Esophagus muscularis mucosa (tissue), 4 donors: Measurements from ENCODE around the gene MYL11. TPM values are rescaled to one million over a fixed set of nuclear protein-coding genes. Genes with fewer than 3 reads are reported as not detected.
A peak's percentile ranks its signal among the peaks of the same experiment; 100 is the strongest.

Experiments
- DNase-seq: peaks from one replicate; pipeline ENCODE4 v3.0.0-alpha.2; 2017; ENCODE audit errors: extremely low spot score
- H3K27ac ChIP-seq, 4 donors: fragments of 200-600 bp; sonication (generic); replicated peaks in 1 of 4; 1 replicate in 3 of 4; 2 replicates in 1 of 4; pipeline ENCODE4 v1.5.1; 2016 to 2019; ENCODE audit warnings: mild to moderate bottlenecking in 1 of 4
- H3K27me3 ChIP-seq, 4 donors: fragments of 200-600 bp; sonication (generic); one replicate each; pipeline versions ENCODE4 v1.5.1 to v1.6.0; 2016 to 2019
- H3K36me3 ChIP-seq, 4 donors: fragments of 200-600 bp; sonication (generic); one replicate each; pipeline ENCODE4 v1.5.1; 2016 to 2019
- H3K4me1 ChIP-seq, 4 donors: fragments of 200-600 bp; sonication (generic); one replicate each; pipeline ENCODE4 v1.5.1; 2016 to 2019
- H3K4me3 ChIP-seq, 4 donors: fragments of 200-600 bp; sonication (generic); 1 replicate in 2 of 4; 2 replicates in 2 of 4; pipeline ENCODE4 v1.5.1; 2016 to 2019; ENCODE audit warnings: mild to moderate bottlenecking in 4 of 4, moderate library complexity in 1 of 4
- H3K9me3 ChIP-seq, 4 donors: fragments of 200-600 bp; sonication (generic); 1 replicate in 3 of 4; 2 replicates in 1 of 4; pipeline ENCODE4 v1.5.1; 2016 to 2019
- CTCF ChIP-seq, 3 experiments: fragments of 200-600 bp in 2 of 3; fragments of 450-650 bp in 1 of 3; sonication (generic) in 2 of 3; IDR thresholded peaks; one replicate each; pipeline ENCODE4 v1.5.1; 2017 to 2019; ENCODE audit warnings: antibody characterized with exemption in 3 of 3, mild to moderate bottlenecking in 2 of 3, moderate library complexity in 1 of 3
- EP300 ChIP-seq: sonication (generic); formaldehyde crosslinking; IDR thresholded peaks from one replicate; pipeline ENCODE4 v1.6.1; 2017; ENCODE audit warnings: antibody characterized with exemption
- POLR2A ChIP-seq: fragments of 450-650 bp; IDR thresholded peaks from one replicate; pipeline ENCODE4 v1.6.1; 2017; ENCODE audit warnings: antibody characterized with exemption, moderate library complexity, mild to moderate bottlenecking, low read depth
- POLR2AphosphoS5 ChIP-seq, 2 donors: sonication (generic); formaldehyde crosslinking; IDR thresholded peaks; one replicate each; pipeline ENCODE4 v1.6.1; 2017; ENCODE audit warnings: antibody characterized with exemption in 2 of 2
- WGBS: methylation state at CpG from one replicate; pipeline ENCODE4 v1.1.5; 2018; 5-methylcytosine and 5-hydroxymethylcytosine counted together
- intact Hi-C: fragments of 100-400 bp; cut with DNase I; formaldehyde crosslinking; loops from one replicate; pipeline ENCODE4 v1.15.1; 2023
- total RNA-seq, 4 donors: library from RNA; depleted of rRNA; stranded (reverse); fragments of >200 nt; gene quantifications; one replicate each; pipeline versions ENCODE4 v1.1.0 to v1.2.1, GENCODE V29; 2016

Gene MYL11
- total RNA-seq, 4 donors from 2014 or later: not detected

DNA sequence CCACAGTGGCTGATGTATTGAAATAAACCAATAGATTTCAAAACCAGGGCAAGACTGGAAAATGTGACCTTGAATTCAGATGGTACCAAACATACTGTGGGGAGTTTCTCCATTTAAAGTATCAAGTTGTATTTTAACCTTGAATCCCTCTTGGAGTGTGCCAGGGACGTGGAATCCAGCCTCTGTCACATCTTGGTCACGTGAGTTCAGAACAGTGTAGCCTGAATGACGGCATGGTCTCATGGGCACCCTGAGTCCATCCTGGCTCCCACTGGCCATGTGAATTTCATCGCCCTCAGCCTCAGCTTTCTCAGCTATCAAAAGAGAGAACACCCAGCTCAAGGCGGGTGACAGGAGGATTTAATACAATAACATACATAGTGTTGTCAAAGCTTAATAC, 39.6 kb downstream of the MYL11 start:
- no peak overlapping the region for H3K27ac ChIP-seq
- intact Hi-C loops: no loop called here
- 89% methylated on average over 5 of the region's 5 CpGs for WGBS
- H3K36me3 ChIP-seq: peaks cover 0 to 40% (median 16%) of the 10 kb centered on the region in 4 donors
- H3K9me3 ChIP-seq: no peaks in the 10 kb centered on the region
- peaks cover 10 to 34% (median 27%) of the 10 kb centered on the region in 4 donors for H3K4me1 ChIP-seq
- H3K27me3 ChIP-seq: no peaks in the 10 kb centered on the region
- no peak overlapping the region for H3K4me3 ChIP-seq
- DNase-seq: no peak
- TF ChIP-seq POLR2A (no peak), CTCF (IDR thresholded peaks at IDR 0.05) (no peak), EP300 (no peak), POLR2AphosphoS5 (IDR thresholded peaks at IDR 0.05) (no peak)

- TF ChIP-seq POLR2A (no peak), CTCF (IDR thresholded peaks at IDR 0.05) (no peak), EP300 (no peak), POLR2AphosphoS5 (IDR thresholded peaks at IDR 0.05) (no peak)
- H3K27ac ChIP-seq: no peak overlapping the region
- no peaks in the 10 kb centered on the region for H3K9me3 ChIP-seq
- WGBS: 93% methylated on average over 4 of the region's 4 CpGs
- H3K4me3 ChIP-seq: no peak overlapping the region
- DNase-seq: no peak
- intact Hi-C loops: no loop called here
- H3K4me1 ChIP-seq: peaks cover 4 to 24% (median 18%) of the 10 kb centered on the region in 4 donors
- H3K27me3 ChIP-seq: no peaks in the 10 kb centered on the region
- H3K36me3 ChIP-seq: peaks cover 0 to 43% (median 22%) of the 10 kb centered on the region in 4 donors
Observed at GRCh38 chr16:30416047-30416603, 41.5 kb downstream of the MYL11 start.

GRCh38 chr16:30416624-30417528, 42.3 kb downstream of the MYL11 start:
- H3K27me3 ChIP-seq: no peaks in the 10 kb centered on the region
- peak overlapping the region; percentile 63 to 69 (median 66) for H3K4me3 ChIP-seq
- TF ChIP-seq CTCF (IDR thresholded peaks at IDR 0.05) (no peak), POLR2AphosphoS5 (IDR thresholded peaks at IDR 0.05) (no peak), POLR2A (no peak), EP300 (no peak)
- intact Hi-C loops: no loop called here
- H3K4me1 ChIP-seq: peaks cover 4 to 20% (median 18%) of the 10 kb centered on the region in 4 donors
- H3K27ac ChIP-seq: peak overlapping the region; percentile 82 to 90 (median 86)
- 67% methylated on average over 16 of the region's 18 CpGs for WGBS
- no peak for DNase-seq
- peaks cover 0 to 44% (median 22%) of the 10 kb centered on the region in 4 donors for H3K36me3 ChIP-seq
- no peaks in the 10 kb centered on the region for H3K9me3 ChIP-seq

DNA sequence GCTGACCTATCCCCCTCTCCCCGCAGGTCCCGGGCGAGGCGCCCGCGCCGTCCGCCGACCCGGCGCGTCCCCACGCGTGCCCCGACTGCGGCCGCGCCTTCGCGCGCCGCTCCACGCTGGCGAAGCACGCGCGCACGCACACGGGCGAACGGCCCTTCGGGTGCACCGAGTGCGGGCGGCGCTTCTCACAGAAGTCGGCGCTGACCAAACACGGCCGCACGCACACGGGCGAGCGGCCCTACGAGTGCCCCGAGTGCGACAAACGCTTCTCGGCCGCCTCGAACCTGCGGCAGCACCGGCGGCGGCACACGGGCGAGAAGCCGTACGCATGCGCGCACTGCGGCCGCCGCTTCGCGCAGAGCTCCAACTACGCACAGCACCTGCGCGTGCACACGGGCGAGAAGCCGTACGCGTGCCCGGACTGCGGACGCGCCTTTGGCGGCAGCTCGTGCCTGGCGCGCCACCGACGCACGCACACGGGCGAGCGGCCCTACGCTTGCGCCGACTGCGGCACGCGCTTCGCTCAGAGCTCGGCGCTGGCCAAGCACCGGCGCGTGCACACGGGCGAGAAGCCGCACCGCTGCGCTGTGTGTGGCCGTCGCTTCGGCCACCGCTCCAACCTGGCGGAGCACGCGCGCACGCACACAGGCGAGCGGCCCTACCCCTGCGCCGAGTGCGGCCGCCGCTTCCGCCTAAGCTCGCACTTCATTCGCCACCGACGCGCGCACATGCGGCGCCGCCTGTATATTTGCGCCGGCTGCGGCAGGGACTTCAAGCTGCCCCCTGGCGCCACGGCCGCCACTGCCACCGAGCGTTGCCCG, 43.1 kb downstream of the MYL11 start:
- Histone ChIP-seq H3K27ac (peak overlapping the region; percentile 82 to 90 (median 86)), H3K4me1 (peaks cover 4 to 19% (median 18%) of the 10 kb centered on the region in 4 donors), H3K36me3 (peaks cover 0 to 44% (median 26%) of the 10 kb centered on the region in 4 donors), H3K27me3 (no peaks in the 10 kb centered on the region), H3K9me3 (no peaks in the 10 kb centered on the region), H3K4me3 (peak overlapping the region; percentile 63 to 69 (median 66))
- TF ChIP-seq CTCF (IDR thresholded peaks at IDR 0.05) (peak; percentile 24 to 30 (median 24)), POLR2A (no peak), POLR2AphosphoS5 (IDR thresholded peaks at IDR 0.05) (peak; percentile 78 to 86)
- no peak for DNase-seq
- intact Hi-C loops: no loop called here
- WGBS: under 1% methylated on average over 22 of the region's 140 CpGs
